HCT116 (cell line): ENCODE results near the gene FOXP1. TPM values are rescaled to one million over a fixed set of nuclear protein-coding genes. Genes with fewer than 3 reads are reported as not detected.

ENCODE experiments used
- ATAC-seq: fragments of 200-7000 bp; cut with Tn5 transposase; 2 replicates; pipeline ENCODE4 v1.9.1; 2020; ENCODE audit warnings: mild to moderate bottlenecking, moderate library complexity
- BruUV-seq: library from RNA; stranded (reverse); fragments of 400-500 nt; replicated peaks from 2 replicates; lab custom pipeline; 2021; lab: Mats Ljungman, UMichigan
- CTCF ChIA-PET: fragments of 300-600 bp; sonication (Branson Sonifier 250); formaldehyde crosslinking; loops from one replicate; lab custom pipeline; 2021; ENCODE audit warnings: antibody characterized with exemption; lab: Charles Lee
- POLR2A ChIA-PET: fragments of 300-600, 350-600 bp; sonication (Branson Sonifier 250); formaldehyde crosslinking; loops from one replicate; lab custom pipeline; 2021; ENCODE audit warnings: antibody characterized with exemption; lab: Charles Lee
- RAD21 ChIA-PET, 2 experiments: fragments of 300-600 bp; sonication (Branson Sonifier 250); formaldehyde crosslinking; loops; one replicate each; lab custom pipeline; 2023; ENCODE audit warnings: low total read pairs in 2 of 2; ENCODE audit not compliant: uncharacterized antibody in 2 of 2, unreplicated experiment in 2 of 2, low non-redundant PET in 1 of 2; lab: Charles Lee
- DNase-seq: peaks from one replicate; pipeline ENCODE4 v3.0.0-alpha.2; 2010; ENCODE audit warnings: low read depth, low spot score
- H2AFZ ChIP-seq: fragments of 200-600 bp; shearing (Covaris generic), sonication (generic); 2 replicates; pipeline ENCODE4 v1.6.1; 2017; ENCODE audit warnings: low read depth, mixed run types, mixed read lengths, antibody characterized with exemption, low read length; ENCODE audit not compliant: poor library complexity, severe bottlenecking
- H3K27ac ChIP-seq: 2 replicates; pipeline ENCODE4 v1.5.1; 2012; ENCODE audit warnings: low read depth, low read length
- H3K27me3 ChIP-seq: fragments of 200-600 bp; sonication (generic); 2 replicates; pipeline ENCODE4 v1.6.1; 2016; ENCODE audit warnings: mixed run types, low read length, mixed read lengths; ENCODE audit not compliant: insufficient read depth
- H3K36me3 ChIP-seq, 2 experiments: fragments of 200-500 bp in 1 of 2; fragments of 200-600 bp in 1 of 2; sonication (Bioruptor generic) in 1 of 2; sonication (generic) in 1 of 2; 2 replicates each; pipeline versions ENCODE4 v1.5.1 to v1.6.1; 2014 to 2016; ENCODE audit warnings: low read length in 2 of 2, inconsistent platforms in 1 of 2, mixed read lengths in 1 of 2, mixed run types in 1 of 2; ENCODE audit not compliant: insufficient read depth in 2 of 2, control insufficient read depth in 1 of 2
- H3K4me1 ChIP-seq, 2 experiments: fragments of 200-600 bp in 1 of 2; sonication (generic) in 1 of 2; 2 replicates each; pipeline versions ENCODE4 v1.5.1 to v1.6.1; 2012 to 2017; ENCODE audit warnings: low read length in 2 of 2, inconsistent platforms in 1 of 2, mild to moderate bottlenecking in 1 of 2, mixed read lengths in 1 of 2, mixed run types in 1 of 2, moderate library complexity in 1 of 2; ENCODE audit not compliant: insufficient read depth in 2 of 2, control insufficient read depth in 1 of 2
- H3K4me2 ChIP-seq: fragments of 200-600 bp; sonication (generic); 2 replicates; pipeline ENCODE4 v1.6.1; 2017; ENCODE audit warnings: mixed run types, low read length, mixed read lengths
- H3K4me3 ChIP-seq, 2 experiments: fragments of 200-600 bp in 1 of 2; sonication (generic) in 1 of 2; replicated peaks in 1 of 2; 2 replicates each; pipeline ENCODE4 v1.5.1; 2011 to 2016; ENCODE audit warnings: low read length in 2 of 2, control low read depth in 1 of 2, low read depth in 1 of 2, mild to moderate bottlenecking in 1 of 2, mixed read lengths in 1 of 2, mixed run types in 1 of 2
- H3K79me2 ChIP-seq: fragments of 200-600 bp; sonication (generic); 2 replicates; pipeline ENCODE4 v1.6.1; 2017; ENCODE audit warnings: mild to moderate bottlenecking, mixed run types, low read length, moderate library complexity, mixed read lengths; ENCODE audit not compliant: insufficient read depth
- H3K9ac ChIP-seq: fragments of 200-600 bp; sonication (generic); 2 replicates; pipeline ENCODE4 v1.6.1; 2016; ENCODE audit warnings: low read length, mixed read lengths
- H3K9me2 ChIP-seq: fragments of 200-600 bp; sonication (generic), shearing (Covaris generic); 2 replicates; pipeline ENCODE4 v1.6.1; 2017; ENCODE audit warnings: mixed run types, mild to moderate bottlenecking, moderate library complexity; ENCODE audit not compliant: insufficient read depth
- H3K9me3 ChIP-seq, 2 experiments: fragments of 200-500 bp in 1 of 2; fragments of 200-600 bp in 1 of 2; sonication (Bioruptor generic) in 1 of 2; sonication (generic) in 1 of 2; 2 replicates each; pipeline ENCODE4 v1.6.1; 2014 to 2017; ENCODE audit warnings: low read length in 2 of 2, mixed read lengths in 2 of 2, inconsistent platforms in 1 of 2, low read depth in 1 of 2, mild to moderate bottlenecking in 1 of 2, mixed run types in 1 of 2, moderate library complexity in 1 of 2; ENCODE audit not compliant: control insufficient read depth in 1 of 2, insufficient read depth in 1 of 2
- H4K20me1 ChIP-seq: fragments of 200-600 bp; sonication (generic), shearing (Covaris generic); 2 replicates; pipeline ENCODE4 v1.6.1; 2017; ENCODE audit warnings: mixed run types, mild to moderate bottlenecking, moderate library complexity; ENCODE audit not compliant: insufficient read depth
- CEBPB ChIP-seq: IDR thresholded peaks from 2 replicates; pipeline ENCODE4 v1.6.1; 2012; ENCODE audit warnings: low read depth
- EZH2 ChIP-seq: fragments of 200-600 bp; sonication (generic); IDR thresholded peaks from 2 replicates; pipeline ENCODE4 v1.6.1; 2017; ENCODE audit warnings: antibody characterized with exemption, mixed run types
- EZH2phosphoT487 ChIP-seq: fragments of 200-600 bp; IDR thresholded peaks from 2 replicates; pipeline ENCODE4 v1.6.1; 2018; ENCODE audit warnings: antibody characterized with exemption, borderline replicate concordance
- POLR2A ChIP-seq: IDR thresholded peaks from 2 replicates; pipeline ENCODE4 v1.7.0; 2011; ENCODE audit warnings: borderline replicate concordance; ENCODE audit not compliant: insufficient read depth, insufficient read length; ENCODE audit errors: extremely low read depth
- POLR2AphosphoS5 ChIP-seq: IDR thresholded peaks from 2 replicates; pipeline ENCODE4 v1.6.1; 2011; ENCODE audit warnings: mild to moderate bottlenecking, low read depth, low read length, moderate library complexity
- RAD21 ChIP-seq: IDR thresholded peaks from 2 replicates; pipeline ENCODE4 v1.6.1; 2012; ENCODE audit warnings: low read depth, mild to moderate bottlenecking
- SIN3A ChIP-seq: IDR thresholded peaks from 2 replicates; pipeline ENCODE4 v1.6.1; 2012; ENCODE audit warnings: low read depth
- SP1 ChIP-seq: IDR thresholded peaks from 2 replicates; pipeline ENCODE4 v1.6.1; 2012; ENCODE audit warnings: low read depth
- TCF7L2 ChIP-seq: IDR thresholded peaks from 2 replicates; pipeline ENCODE4 v1.7.0; 2011; ENCODE audit warnings: borderline replicate concordance, inconsistent platforms; ENCODE audit not compliant: insufficient read depth, insufficient read length; ENCODE audit errors: extremely low read depth
- YY1 ChIP-seq: IDR thresholded peaks from 2 replicates; pipeline ENCODE4 v1.6.1; 2011; ENCODE audit warnings: low read length, low read depth, moderate library complexity, mild to moderate bottlenecking; ENCODE audit not compliant: insufficient replicate concordance; ENCODE audit errors: extremely low read depth
- ZFX ChIP-seq: fragments of 450-650 bp; IDR thresholded peaks from 2 replicates; pipeline ENCODE4 v1.6.1; 2017
- ZNF274 ChIP-seq: fragments of 200-500 bp; sonication (Bioruptor generic); IDR thresholded peaks from 2 replicates; pipeline ENCODE4 v1.6.1; 2014; ENCODE audit warnings: mild to moderate bottlenecking, low read depth, low read length, inconsistent platforms
- intact Hi-C: fragments of 100-400 bp; cut with micrococcal nuclease; formaldehyde crosslinking; loops from 2 replicates; pipeline ENCODE4 v1.10.0; 2022
- total RNA-seq: library from RNA; stranded (reverse); gene quantifications from one replicate; pipeline ENCODE4 v1.2.1, GENCODE V29; 2021; ENCODE audit not compliant: unreplicated experiment
- TF ChIP-seq, protein P1 (sequence below), 3 experiments: fragments of 200-600 bp in 1 of 3; sonication (generic) in 1 of 3; IDR thresholded peaks in 2 of 3; conservative IDR thresholded peaks in 1 of 3; 2 replicates each; pipeline ENCODE4 v1.5.1; 2012 to 2017; ENCODE audit warnings: low read depth in 2 of 3, low read length in 2 of 3, antibody characterized with exemption in 1 of 3, borderline replicate concordance in 1 of 3, control low read depth in 1 of 3, mild to moderate bottlenecking in 1 of 3, mixed read lengths in 1 of 3, mixed run types in 1 of 3, moderate library complexity in 1 of 3; ENCODE audit not compliant: insufficient read depth in 1 of 3
- TF ChIP-seq, protein P2 (sequence below): IDR thresholded peaks from 2 replicates; pipeline ENCODE4 v1.6.1; 2012
- TF ChIP-seq, protein P3 (sequence below): IDR thresholded peaks from 2 replicates; pipeline ENCODE4 v1.6.1; 2012

Gene FOXP1
- total RNA-seq, 1 experiment from 2014 or later, result 11.4 TPM

DNA sequence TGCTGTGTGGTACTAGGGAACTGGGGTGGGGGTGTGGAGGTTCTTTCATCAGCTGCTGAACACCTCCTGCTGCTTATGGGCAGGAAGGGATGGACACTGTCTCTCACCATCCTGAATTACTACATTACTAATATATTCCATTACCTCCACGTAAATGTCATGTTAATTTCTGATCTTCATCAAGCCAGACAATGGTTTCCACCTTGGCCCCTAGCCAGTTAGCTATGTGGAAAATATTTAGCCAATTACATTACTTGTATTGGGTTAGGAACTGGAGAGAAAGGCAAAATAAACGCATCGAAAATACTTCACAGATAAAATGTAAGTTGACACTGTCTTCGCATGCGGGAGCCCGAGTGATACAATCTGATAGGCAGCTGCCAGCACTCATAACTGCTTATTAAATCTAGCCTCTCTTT lies 95.1 kb downstream of the FOXP1 start (continued):
- TF ChIP-seq, protein P1, sequence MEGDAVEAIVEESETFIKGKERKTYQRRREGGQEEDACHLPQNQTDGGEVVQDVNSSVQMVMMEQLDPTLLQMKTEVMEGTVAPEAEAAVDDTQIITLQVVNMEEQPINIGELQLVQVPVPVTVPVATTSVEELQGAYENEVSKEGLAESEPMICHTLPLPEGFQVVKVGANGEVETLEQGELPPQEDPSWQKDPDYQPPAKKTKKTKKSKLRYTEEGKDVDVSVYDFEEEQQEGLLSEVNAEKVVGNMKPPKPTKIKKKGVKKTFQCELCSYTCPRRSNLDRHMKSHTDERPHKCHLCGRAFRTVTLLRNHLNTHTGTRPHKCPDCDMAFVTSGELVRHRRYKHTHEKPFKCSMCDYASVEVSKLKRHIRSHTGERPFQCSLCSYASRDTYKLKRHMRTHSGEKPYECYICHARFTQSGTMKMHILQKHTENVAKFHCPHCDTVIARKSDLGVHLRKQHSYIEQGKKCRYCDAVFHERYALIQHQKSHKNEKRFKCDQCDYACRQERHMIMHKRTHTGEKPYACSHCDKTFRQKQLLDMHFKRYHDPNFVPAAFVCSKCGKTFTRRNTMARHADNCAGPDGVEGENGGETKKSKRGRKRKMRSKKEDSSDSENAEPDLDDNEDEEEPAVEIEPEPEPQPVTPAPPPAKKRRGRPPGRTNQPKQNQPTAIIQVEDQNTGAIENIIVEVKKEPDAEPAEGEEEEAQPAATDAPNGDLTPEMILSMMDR (IDR thresholded peaks at IDR 0.05 in 2 of 3, conservative IDR thresholded peaks at IDR 0.05 in 1 of 3; ENCODE audit: borderline replicate concordance in 1 of 3, insufficient read depth in 1 of 3, low read depth in 2 of 3, low read length in 2 of 3), result no peak
- TF ChIP-seq EZH2phosphoT487 (no peak), ZNF274 (no peak), TCF7L2 (no peak), ZFX (no peak), RAD21 (no peak)
- TF ChIP-seq, protein P2, sequence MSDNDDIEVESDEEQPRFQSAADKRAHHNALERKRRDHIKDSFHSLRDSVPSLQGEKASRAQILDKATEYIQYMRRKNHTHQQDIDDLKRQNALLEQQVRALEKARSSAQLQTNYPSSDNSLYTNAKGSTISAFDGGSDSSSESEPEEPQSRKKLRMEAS, result no peak
- TF ChIP-seq, protein P3, sequence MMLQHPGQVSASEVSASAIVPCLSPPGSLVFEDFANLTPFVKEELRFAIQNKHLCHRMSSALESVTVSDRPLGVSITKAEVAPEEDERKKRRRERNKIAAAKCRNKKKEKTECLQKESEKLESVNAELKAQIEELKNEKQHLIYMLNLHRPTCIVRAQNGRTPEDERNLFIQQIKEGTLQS, result no peak

DNA sequence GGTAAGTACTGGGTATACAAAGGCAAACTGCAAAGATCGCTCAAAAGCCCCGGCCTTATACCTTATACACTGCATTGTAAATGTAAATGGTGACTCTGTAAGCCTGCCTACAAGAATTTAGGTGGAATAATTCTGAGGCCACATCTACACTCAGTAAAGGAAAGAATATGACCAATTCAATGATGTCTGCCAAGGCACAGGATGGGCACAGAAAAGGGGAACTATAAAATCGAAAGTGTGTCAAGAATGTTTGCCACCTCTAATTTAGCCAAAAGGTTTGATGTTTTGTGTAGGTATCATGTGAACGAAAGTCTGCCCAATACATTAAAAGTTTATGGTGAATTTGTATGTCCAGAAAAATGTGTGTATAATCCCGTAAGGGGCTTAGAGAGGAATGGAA lies 96.1 kb downstream of the FOXP1 start:
- ChIA-PET POLR2A (no interaction called here), CTCF (no interaction called here), RAD21 (no interaction called here)
- H4K20me1 ChIP-seq, result no peaks in the 10 kb centered on the region
- no peak overlapping the region for H3K9ac ChIP-seq
- no peaks in the 10 kb centered on the region for H3K4me1 ChIP-seq
- H3K4me2 ChIP-seq, result no peak overlapping the region
- no peak overlapping the region for H2AFZ ChIP-seq
- intact Hi-C loops, result no loop called here
- no peak overlapping the region for H3K27ac ChIP-seq
- no peaks in the 10 kb centered on the region for H3K79me2 ChIP-seq
- DNase-seq (no peak), ATAC-seq (no peak)
- no peaks in the 10 kb centered on the region for H3K36me3 ChIP-seq
- no peak overlapping the region for H3K4me3 ChIP-seq
- no peaks in the 10 kb centered on the region for H3K27me3 ChIP-seq
- no TSS peak for BruUV-seq
- TF ChIP-seq ZNF274 (no peak), SIN3A (no peak), YY1 (no peak), EZH2 (no peak), CEBPB (no peak), POLR2AphosphoS5 (no peak), SP1 (no peak), POLR2A (no peak)
- H3K9me3 ChIP-seq, result no peaks in the 10 kb centered on the region
- no peaks in the 10 kb centered on the region for H3K9me2 ChIP-seq
